Endothelial cell (in vitro differentiated cells): ENCODE data around the gene UNCX. TPM values are rescaled to one million over a fixed set of nuclear protein-coding genes. Genes with fewer than 3 reads are reported as not detected.

Source experiments
- DNase-seq: peaks from one replicate; pipeline ENCODE4 v3.0.0; 2021; ENCODE audit warnings: low spot score
- H3K27ac Mint-ChIP-seq: one replicate; pipeline ENCODE4 v1.8.0; 2021; ENCODE audit warnings: mixed read lengths, inconsistent platforms; ENCODE audit not compliant: unreplicated experiment
- H3K27me3 Mint-ChIP-seq: one replicate; pipeline ENCODE4 v1.8.0; 2021; ENCODE audit warnings: mild to moderate bottlenecking, moderate library complexity, mixed read lengths, inconsistent platforms; ENCODE audit not compliant: unreplicated experiment
- H3K36me3 Mint-ChIP-seq: one replicate; pipeline ENCODE4 v1.8.0; 2021; ENCODE audit warnings: mild to moderate bottlenecking, low read depth, mixed read lengths, inconsistent platforms; ENCODE audit not compliant: unreplicated experiment
- H3K4me1 Mint-ChIP-seq: one replicate; pipeline ENCODE4 v1.8.0; 2021; ENCODE audit warnings: mild to moderate bottlenecking, mixed read lengths, inconsistent platforms; ENCODE audit not compliant: unreplicated experiment
- H3K4me3 Mint-ChIP-seq: one replicate; pipeline ENCODE4 v1.8.0; 2021; ENCODE audit warnings: mild to moderate bottlenecking, mixed read lengths, inconsistent platforms; ENCODE audit not compliant: unreplicated experiment
- H3K9me3 Mint-ChIP-seq: one replicate; pipeline ENCODE4 v1.8.0; 2021; ENCODE audit warnings: mixed read lengths, inconsistent platforms; ENCODE audit not compliant: unreplicated experiment
- total RNA-seq: library from RNA; stranded (reverse); fragmentation: NEBNext Ultra II Directional; extraction: Animal tissue kit (Norgen Biotek cat#: 25700); gene quantifications from one replicate; pipeline ENCODE4 v1.2.1, GENCODE V29; 2021; ENCODE audit not compliant: unreplicated experiment
- TF ChIP-seq, protein P1 (sequence below): fragments of 200-600 bp; sonication (generic); IDR thresholded peaks from one replicate; pipeline ENCODE4 v1.5.0; 2021; ENCODE audit warnings: antibody characterized with exemption; ENCODE audit not compliant: unreplicated experiment

Gene UNCX
- total RNA-seq, 1 donor from 2014 or later, result not detected

DNA sequence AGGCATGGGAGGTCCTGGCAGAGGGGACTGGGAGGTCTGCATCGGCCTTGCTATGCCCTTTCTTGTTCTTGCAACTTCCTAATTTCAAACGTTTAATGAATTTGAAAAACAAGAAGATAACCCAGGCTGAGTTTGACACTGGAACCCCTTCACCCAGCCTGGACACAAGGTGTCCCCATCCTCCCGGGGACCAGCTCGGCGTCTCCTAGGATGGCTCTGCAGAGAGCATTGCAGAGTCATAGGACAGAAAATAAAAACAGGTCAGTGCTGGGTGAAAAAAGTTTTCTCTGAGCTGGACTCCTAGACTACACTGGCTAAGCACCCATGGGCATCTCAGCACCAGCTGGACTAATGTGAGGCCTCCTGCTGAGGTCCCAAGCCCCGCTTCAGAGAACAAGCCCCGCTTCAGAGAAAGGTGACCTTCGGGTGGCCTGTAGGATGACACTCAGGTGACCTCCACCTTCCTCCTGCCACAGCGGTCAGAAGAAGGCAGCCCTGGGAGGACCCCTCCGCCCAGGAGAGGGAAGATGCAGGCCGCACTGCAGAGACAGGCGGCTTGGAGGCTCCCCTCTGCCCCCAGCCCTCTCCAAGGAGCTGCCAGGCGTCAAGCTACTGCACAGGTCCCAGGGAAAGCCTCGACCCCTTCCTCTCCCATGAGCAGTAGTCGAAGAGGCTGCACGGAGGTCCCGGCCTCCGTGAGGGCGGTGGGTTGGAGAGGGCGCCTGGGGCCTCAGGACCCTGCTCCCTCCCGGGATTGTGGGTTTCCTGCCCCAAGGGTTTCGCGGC lies 9.3 kb upstream of the UNCX start:
- Mint-ChIP-seq H3K4me3 (no peak overlapping the region), H3K36me3 (no peaks in the 10 kb centered on the region), H3K4me1 (peaks cover 21% of the 10 kb centered on the region), H3K27ac (no peak overlapping the region), H3K9me3 (no peaks in the 10 kb centered on the region), H3K27me3 (peaks cover 22% of the 10 kb centered on the region)
- TF ChIP-seq, protein P1, sequence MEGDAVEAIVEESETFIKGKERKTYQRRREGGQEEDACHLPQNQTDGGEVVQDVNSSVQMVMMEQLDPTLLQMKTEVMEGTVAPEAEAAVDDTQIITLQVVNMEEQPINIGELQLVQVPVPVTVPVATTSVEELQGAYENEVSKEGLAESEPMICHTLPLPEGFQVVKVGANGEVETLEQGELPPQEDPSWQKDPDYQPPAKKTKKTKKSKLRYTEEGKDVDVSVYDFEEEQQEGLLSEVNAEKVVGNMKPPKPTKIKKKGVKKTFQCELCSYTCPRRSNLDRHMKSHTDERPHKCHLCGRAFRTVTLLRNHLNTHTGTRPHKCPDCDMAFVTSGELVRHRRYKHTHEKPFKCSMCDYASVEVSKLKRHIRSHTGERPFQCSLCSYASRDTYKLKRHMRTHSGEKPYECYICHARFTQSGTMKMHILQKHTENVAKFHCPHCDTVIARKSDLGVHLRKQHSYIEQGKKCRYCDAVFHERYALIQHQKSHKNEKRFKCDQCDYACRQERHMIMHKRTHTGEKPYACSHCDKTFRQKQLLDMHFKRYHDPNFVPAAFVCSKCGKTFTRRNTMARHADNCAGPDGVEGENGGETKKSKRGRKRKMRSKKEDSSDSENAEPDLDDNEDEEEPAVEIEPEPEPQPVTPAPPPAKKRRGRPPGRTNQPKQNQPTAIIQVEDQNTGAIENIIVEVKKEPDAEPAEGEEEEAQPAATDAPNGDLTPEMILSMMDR, result no peak
- DNase-seq, result no peak

DNA sequence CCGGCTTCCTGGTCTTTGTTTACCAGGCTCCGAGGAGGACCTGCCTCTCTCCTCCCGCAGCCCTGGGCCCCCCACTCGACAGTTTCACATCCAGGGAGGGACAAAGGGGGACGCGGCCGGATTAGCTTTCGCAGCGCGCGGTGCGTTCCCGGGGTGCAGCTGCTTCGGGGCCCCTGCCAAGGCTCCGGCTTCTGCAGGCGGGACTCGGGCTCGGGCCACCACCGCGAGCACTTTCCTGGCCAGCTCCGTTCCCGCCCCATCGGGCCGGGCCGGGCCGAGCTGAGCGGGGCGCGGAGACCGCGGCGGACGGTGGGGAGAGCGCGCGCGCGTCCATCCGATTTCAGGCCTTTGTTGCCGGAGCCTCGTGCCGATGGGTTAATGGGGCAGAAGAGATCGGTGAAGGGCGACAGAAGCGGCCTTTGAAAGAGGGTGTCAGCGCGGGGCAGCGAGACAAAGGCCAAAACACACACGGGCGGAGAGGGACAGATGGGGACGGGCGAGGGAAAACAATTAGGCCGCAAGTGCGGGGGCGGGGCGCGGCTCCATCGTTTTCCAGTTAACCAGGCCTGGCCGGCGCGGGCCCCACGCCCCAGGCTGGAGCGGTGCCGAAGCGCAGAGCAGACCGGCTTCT lies 8.5 kb upstream of the UNCX start:
- H3K4me1 Mint-ChIP-seq, result peaks cover 21% of the 10 kb centered on the region
- no peaks in the 10 kb centered on the region for H3K9me3 Mint-ChIP-seq
- no peak overlapping the region for H3K27ac Mint-ChIP-seq
- H3K27me3 Mint-ChIP-seq, result peaks cover 22% of the 10 kb centered on the region
- no peaks in the 10 kb centered on the region for H3K36me3 Mint-ChIP-seq
- no peak overlapping the region for H3K4me3 Mint-ChIP-seq
- TF ChIP-seq, protein P1, result no peak
- no peak for DNase-seq

DNA sequence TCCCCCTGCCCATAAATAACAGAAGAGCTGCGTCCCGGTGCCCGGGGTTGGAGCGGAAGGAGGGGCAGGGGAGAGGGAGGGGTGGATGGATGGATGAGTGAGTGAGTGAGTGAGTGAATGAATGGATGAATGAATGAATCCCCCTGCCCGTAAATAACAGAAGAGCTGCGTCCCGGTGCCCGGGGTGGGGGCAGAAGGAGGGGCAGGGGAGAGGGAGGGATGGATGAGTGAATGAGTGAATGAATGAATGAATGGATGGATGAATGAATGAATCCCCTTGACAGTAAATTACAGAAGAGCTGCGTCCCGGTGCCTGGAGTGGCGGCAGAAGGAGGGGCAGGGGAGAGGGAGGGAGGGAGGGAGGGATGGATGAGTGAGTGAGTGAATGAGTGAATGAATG lies 7.6 kb upstream of the UNCX start:
- TF ChIP-seq, protein P1, result no peak
- no peaks in the 10 kb centered on the region for H3K9me3 Mint-ChIP-seq
- peaks cover 24% of the 10 kb centered on the region for H3K27me3 Mint-ChIP-seq

DNA sequence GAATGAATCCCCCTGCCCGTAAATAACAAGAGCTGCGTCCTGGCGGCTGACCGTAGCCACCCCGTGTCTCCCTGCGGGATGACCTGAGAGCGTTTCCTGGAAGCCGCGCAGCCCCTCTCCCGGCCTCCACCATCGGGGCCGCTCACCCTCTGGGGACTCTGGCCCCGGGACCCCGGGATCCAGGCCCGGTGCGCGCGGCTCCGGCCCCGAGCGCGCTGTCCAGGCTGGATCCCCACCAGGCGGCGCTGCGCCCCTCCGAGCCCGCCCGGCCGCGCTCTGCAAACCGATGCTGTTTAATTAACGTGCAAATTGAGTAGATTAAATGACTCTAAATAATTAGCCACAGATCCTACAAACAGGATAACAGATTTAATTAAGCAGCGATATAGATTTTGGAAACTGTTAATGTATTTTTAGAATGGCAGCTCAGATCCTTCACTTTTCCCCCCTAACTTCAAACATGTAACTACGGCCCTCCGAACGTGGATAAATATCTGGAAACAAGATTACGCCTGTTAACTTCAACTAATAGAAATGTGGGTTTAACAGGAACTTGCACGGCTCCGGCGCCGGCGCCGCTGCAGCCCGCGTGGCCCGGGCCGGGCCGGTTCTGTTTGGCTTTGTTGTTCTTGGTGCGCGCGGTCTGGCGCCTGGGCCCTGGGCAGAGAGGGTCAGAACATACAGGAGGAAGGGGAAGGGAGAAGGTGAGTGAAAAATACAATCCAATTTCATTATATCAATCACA lies 7.1 kb upstream of the UNCX start:
- Mint-ChIP-seq H3K36me3 (no peaks in the 10 kb centered on the region), H3K4me1 (peaks cover 22% of the 10 kb centered on the region), H3K4me3 (no peak overlapping the region), H3K27me3 (peaks cover 24% of the 10 kb centered on the region), H3K9me3 (no peaks in the 10 kb centered on the region), H3K27ac (no peak overlapping the region)
- TF ChIP-seq, protein P1, result peak; percentile 82
- peak; percentile 68 for DNase-seq

More for the DNA sequence above, 7.6 kb upstream of the UNCX start:
- no peaks in the 10 kb centered on the region for H3K36me3 Mint-ChIP-seq
- DNase-seq, result no peak
- no peak overlapping the region for H3K27ac Mint-ChIP-seq
- no peak overlapping the region for H3K4me3 Mint-ChIP-seq
- peaks cover 21% of the 10 kb centered on the region for H3K4me1 Mint-ChIP-seq
